HG02588 (cell line): ENCODE results near the gene PALLD.

Experiments
- ATAC-seq: cut with Tn5 transposase; IDR thresholded peaks from one replicate; pipeline ENCODE4 v1.9.1; 2021; ENCODE audit warnings: mild to moderate bottlenecking, moderate library complexity; ENCODE audit not compliant: unreplicated experiment

PALLD gene

DNA sequence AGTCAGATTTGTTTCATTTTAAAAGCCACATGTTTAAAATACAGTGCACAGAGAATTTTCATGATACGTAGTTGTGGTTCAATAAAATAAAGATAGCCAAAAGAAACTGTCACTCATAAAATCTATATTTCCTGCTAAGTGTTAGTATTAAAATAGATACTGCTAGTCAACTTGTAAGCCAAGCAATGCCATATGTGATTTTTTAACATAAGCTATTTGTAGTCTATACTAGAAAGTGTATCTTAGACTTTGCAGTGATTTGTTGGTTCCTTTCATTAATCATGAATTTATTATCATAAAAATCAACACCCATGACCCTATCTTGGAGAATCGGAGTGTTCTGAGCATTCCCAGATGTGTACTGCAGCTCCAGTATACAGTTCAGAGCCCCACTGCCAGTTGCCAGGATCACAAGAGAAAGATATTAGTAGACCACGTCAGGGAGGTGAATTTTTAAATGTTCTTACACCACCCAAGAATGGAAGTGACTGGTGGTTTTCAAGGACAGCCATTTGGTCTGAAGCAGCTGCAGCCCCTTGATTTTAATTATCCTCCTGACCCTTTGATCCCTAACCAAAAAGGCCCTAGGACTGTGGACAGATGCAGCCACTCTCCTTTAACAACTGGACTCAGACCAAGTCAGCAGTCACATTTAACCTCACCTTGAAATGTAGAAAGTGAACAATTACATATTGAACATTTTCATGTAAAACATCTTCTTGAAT lies 163.1 kb downstream of the PALLD start:
- ATAC-seq, result no peak

DNA sequence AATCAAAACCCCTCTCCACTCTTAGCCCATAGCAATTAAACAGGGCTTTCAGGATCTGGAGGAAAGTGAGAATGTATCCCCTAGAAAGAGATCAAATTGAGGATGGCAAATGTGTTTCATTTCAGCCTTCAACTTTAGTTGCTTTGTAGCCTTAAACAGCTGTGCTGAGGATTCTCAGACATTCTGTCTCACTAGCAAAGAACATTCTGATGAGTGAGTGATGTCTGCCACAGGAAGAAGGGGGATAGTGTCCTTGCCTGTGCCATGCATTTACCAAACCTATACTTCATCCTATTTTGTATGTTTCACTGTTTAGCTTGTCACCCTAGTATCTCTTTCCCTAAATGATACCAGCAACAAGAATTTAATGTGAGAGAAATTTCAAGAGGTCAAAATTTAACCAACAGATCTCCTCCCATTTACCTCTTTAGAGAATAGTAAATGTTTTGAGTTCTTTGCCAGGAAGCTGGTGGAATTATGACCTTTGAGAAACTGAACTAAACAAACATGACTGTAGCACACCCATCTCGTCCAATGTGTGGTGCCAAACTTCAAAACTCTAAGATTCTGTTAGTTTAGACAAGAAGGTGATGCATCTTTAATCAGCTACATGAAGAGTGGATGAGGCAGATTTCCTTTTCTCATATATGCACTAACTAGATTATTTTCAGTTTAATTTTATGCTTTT lies 165.6 kb downstream of the PALLD start:
- no peak for ATAC-seq

DNA sequence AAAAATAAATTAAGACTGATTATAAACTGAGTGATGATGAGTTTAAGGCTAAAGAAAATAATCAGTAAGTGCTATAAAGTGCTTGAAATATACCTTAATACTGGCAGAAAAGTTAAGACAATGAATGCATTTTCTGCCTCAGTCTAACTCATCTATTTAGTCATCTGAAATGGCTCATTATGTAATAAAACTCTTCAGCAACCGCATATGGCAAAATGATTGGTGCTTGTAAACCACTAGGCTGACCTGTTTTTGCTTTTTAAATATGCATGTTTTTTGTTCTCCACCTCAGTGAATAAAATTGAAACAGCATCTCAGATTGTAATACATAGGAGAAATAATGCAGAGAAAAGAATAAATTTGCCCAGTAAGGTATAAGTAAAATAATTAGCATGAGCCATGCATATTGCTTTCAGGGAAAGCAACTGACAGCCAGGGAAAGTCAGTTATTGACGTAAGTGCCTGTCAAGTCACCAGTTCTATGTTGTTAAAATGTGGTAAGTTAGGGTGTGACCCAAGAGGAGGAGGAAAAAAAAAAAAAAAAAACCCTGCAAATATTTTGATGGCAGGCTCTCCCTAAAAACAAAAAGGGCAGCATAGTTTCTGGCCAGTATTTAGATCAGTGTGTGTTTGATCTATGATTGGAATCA lies 167.5 kb downstream of the PALLD start:
- ATAC-seq, result no peak

DNA sequence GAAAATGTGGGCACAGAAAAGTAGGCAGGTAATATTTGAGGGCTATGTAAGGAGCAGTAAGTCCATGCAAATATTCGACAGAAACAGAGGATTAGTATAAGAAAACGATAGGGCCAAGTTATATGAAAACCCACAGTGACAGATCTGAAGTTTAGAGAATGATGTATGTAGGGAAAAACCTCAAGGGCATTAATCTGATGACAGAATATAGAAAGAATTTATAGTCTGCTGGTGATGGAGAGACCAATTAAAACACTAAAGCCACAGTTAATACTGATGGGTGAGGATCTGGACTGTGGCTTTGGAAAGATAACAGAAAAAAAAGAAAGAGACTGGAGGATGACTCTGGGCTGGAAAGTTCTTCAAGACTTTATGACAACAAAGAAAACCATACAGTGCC lies 169.7 kb downstream of the PALLD start:
- no peak for ATAC-seq

DNA sequence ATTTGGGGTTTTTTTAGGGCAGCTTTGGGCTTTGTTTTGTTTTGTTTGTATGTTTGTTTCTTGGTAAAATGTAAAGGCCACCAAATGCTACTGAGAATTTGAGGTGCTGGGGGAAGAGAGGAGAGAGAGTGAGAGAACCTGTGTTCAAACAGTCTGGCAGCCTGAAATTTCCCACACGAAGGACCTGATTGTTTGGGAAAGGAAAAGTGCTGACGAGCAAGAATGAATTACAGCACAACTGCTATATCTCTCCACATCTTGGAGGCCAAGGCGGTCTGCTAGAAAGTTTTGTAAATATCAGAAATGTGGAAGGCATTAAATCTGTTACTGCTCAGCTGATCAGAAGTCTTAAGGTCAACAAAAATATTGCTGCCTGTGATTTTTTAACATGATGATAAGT lies 170.5 kb downstream of the PALLD start:
- ATAC-seq, result no peak

DNA sequence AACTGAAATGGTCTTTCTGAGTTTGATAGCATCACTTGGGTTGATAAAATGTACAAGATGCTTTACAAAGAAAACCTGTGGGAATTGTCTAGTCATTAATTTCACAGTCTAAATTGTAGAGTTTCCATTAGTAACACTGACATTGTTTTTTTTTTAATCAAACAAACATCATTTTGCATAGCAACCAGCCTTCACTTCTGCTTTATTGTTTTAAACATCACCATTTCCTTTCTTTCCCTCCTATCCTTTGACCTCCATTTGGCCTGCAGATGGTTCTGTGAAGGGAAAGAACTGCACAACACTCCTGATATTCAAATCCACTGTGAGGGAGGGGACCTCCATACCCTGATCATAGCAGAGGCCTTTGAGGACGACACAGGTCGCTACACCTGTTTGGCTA lies 171.1 kb downstream of the PALLD start:
- ATAC-seq, result no peak

DNA sequence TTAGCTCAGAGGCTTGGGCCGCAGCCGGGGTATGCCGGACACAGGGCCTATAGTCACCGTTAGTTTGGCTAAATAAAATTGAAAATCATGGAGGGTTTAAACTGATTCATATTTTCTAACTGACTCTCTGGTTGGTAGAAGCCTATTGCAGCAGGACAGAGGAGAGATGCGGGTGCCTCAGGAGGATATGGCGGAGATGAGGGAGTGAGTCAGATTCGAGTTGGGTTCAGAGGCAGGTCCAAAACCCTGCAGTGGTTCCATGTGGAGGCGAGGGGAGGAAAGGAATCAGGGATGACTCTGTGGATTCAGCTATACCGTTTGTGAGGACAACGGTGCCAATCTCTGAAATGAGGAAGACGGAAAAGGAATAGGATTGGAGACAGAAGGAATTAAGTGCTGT lies 176.6 kb downstream of the PALLD start:
- ATAC-seq, result no peak

DNA sequence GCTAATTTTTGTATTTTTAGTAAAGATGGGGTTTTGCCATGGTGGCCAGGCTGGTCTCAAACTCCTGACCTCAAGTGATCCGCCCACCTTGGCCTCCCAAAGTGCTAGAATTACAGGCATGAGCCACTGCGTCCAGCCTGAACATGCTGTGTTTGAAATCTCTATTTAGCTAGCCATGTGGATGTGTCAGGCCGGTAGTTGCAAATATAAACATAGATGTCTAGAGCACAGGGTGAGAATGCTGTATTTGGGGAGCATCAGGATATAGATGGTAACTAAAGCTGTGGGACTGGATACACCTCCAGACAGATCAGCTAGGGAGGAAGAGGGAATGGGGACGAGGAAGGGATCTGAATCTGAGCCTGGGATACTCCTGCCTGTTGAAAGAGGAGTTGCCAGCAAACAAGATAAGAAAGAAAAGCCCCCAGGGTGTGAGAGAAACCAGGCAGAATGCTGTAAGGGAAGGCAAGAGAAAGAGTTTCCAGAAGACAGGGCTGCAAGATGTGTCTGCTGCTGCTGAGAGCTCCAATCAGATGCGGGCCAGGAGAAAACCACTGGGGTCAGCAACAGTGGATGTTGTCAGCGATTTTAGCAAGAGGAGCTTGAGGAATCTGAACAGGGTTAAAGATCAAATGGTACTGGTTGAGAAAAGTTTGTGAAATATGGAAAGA lies 177.4 kb downstream of the PALLD start:
- ATAC-seq, result no peak

DNA sequence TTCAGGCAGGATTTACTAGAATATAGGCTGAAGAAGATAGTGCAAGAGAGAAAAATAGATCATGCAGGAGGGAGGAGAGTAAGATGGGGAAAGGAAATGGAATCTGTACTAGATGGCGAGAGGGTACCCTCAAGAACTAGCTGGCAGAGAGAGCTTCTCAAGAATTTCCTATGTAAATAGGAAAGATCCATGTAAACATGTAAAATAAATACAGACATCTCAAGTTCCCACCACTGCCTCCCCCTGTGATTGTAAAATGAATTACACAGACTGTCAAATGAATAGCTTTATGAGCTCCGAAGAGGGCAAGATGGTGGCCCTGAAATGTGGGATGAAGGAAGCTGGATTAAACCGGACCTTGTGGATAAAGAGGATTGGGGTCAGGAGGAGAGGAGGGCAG lies 178.0 kb downstream of the PALLD start:
- no peak for ATAC-seq

DNA sequence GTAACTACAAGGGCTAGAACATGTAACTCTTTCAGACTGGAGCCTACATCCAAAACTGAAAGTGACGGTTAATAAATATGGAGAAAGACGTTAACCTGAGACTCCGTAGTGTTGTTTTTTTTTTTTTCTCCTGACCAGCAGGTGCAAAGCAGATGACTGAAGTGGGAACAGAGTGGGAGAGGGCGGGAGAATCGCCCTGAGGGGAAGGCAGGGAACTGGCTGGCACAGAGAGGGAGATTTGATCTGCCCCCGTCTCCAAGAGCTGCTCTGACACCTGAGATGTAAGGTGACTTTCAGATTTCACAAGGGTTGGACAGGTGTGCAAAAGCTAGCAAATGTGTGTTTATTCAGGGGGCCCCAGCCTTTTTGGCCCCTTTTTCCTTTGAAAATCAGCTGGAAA lies 180.2 kb downstream of the PALLD start:
- ATAC-seq, result no peak

DNA sequence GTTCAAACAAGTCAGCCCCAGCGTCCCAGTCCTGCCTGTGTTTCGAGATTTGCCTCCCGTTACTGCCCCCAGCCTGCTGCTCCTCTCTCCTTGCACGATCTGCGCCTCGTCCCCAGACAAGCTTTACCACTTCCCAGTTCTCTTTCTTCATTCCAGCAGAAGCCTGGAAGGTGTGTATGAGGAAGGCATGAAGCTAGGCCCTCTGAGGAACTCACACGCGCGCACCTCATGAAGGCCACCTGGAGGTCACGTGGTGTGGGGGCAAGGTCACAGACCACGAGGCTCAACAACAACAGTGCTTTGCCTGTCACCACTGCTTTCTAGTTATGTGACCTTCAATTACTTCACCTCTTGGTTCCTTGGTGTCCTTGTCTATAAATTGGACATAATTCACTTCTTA lies 181.0 kb downstream of the PALLD start:
- ATAC-seq, result no peak

DNA sequence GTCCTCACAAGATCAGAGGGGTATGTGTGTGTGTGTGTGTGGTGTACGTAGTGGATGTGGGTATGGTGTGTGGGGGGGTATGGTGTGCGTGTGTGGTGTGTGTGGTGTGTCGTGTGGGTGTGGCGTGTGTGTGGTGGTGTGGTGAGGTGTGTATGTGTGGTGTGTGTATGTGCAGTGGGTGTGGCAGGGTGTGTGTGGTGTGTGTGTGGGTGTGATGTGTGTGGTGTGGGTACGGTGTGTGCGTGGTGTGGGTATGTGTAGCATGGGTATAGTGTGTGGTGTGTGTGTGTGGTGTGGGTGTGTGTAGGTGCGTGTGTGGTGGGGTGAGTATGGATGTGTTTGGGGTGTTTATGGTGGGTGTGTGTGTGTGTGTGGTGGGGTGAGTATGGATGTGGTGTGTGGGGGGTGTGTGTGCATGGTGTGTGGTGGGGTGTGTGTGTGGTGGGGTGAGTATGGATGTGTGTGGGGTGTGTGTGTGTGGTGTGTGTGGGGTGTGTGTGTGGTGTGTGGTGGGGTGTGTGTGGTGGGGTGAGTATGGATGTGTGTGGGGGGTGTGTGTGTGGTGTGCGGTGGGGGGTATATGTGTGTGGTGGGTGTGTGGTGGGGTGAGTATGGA lies 182.0 kb downstream of the PALLD start:
- no peak for ATAC-seq

DNA sequence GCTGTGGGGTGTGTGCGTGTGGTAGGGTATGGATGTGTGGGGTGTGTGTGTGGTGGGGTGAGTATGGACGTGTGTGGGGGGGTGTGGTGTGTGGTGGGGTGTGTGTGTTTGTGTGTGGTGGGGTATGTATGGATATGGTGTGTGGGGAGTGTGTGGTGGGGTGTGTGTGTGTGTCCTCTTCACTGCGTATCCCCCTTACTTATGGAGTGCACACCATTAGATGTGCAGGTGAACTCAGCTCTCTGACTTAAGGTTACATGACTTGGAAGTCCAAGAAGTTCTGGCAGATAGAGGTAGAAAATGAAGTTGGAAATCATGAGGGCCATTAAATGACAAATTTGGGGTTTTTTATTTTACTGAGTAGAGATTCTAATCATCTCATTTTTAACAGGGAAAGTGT lies 182.5 kb downstream of the PALLD start:
- ATAC-seq, result no peak

DNA sequence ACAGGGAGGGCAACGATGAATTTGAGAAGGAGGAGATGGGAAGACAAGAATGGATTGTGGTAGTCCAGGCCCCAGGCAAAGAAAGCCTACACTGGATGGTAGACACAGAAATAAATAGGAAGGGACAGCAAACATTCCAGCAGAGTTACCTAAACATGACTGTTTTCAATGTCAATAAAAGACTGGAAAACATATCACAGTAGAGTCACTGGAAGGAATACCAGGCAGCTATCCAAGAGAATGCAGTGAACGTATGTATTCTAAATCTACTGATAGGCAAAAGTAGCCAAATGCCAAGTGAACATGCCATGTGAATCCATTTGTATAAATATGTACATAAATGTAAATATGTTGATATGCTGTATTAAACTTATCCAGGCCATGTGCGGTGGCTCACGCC lies 183.0 kb downstream of the PALLD start:
- ATAC-seq, result no peak

DNA sequence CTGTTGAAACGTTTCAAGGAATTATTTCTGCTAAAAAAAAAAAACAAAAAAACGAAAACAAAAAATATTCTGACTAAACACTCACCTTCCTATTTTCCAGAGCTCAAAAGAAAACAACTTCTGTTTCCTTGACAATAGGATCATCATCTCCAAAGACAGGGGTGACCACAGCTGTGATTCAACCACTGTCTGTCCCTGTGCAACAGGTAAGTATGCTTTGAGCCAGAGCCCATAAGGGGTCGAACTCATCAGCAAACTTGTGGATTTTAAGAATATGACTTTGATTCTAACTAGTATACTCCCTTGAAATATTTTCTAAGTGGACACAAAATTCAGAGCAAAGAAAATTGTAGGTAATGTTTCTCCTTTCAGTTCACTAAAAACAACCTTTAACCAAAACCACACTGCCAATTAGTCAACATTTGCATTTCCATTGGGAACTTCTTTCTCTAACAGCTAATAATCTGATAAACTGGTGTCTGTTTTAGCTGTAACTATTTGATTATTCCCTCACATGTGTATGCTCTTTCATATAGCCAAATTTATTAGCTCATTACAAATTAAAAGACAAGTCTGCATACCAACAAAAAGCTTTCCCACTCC lies 186.1 kb downstream of the PALLD start:
- no peak for ATAC-seq

DNA sequence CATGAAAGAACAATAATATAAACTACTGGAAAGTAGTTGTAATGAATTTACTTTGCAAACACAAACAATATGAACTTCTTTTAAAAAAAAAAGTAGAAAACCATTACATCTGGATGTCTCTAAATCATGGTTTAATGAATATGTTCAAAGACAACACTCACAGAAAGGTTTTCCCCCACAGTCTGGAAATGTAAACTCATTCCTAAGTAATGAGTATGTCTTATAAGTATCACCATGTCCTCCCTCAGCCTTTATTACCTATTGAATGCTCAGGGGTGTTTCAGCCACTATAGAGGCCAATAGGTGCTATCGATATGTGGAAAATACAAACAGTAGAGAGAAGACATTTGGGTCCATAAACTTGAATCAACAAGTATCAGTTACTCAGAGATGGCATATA lies 186.7 kb downstream of the PALLD start:
- ATAC-seq, result no peak

DNA sequence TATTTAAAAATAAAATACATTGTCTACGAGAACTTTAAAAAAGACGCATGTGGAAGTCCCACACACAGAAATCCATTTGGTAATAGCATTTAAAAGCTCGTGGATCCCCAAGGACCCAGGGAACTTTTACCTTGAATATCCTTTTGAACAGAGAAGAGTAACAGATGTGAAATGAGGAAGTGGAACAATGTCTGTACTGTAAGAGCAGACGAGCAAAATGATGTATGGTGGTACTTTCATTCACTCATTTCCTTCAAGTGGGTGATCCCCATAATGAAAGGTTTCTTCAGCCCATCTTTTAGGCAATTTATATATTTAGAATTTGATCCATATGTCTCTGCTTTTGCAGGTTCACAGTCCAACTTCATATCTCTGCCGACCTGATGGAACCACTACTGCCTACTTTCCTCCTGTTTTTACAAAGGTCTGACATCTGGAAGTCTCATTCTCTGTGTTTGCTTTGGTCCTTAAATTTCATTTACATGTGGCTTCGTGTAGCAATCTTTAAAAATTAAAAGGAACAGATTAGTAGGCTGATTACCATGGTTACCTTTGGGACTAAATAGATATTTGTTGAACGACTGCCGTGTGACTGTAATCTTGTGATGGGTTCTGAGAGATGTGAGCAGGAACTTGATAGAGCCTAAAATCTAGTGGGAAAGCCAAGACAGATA lies 188.4 kb downstream of the PALLD start:
- peak; percentile 86 for ATAC-seq

DNA sequence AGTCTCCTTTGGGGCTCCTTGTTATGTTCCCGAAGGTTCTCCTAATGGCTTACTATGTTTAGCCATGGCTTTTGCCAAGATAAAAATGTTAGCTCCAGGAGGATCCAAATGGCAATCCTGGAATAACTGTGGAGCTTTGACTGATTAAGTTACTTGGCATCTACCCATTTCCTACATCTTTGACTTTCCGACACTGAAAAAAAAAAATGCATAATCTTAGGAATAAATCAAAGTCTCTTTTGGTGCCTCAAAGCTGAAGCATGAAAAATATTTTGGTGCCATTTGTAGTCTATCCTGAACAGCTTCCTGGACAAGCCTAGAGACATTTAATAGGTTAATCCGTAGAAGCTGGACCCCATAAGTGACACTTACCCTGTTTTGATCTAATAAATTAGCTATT lies 191.7 kb downstream of the PALLD start:
- no peak for ATAC-seq

DNA sequence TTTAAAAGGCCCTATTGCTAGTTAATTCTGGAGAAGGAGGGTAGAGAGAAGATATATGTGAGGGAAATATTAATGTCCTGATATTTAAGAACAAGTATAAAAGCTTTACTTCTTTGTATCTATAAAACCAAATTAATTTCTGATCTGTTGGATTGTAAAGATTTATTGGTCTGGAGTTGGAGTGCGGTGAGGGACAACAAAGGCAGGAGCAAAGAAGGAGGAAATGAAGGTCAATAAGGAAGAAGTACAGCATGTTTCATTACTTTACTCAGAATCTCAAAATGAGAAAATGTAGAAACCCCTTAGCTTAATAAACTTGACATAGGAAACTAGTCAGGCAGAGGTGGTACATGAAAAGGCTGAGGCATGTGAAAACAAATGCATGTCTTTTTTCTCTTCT lies 192.9 kb downstream of the PALLD start:
- ATAC-seq, result no peak

DNA sequence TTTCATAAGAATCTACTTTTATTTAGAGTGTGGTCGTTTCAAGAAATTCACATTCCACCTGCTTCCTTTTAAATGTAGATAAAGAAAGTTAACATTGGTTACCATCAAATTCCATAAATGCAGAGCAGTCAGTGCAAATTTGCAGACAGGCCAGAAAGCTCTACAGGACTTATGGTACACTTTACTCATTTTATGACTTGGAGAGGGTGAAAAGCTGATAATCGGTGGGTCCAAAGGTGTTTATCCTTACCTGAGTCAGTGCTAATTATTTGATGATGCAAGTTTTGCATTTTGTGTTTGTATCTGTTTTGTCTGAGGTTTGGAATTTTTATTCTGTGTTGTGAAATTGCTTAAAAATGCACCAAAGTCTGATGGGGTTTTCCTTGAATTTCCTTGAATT lies 193.3 kb downstream of the PALLD start:
- no peak for ATAC-seq
